ENCODE results near the gene P2RY11. TPM values are rescaled to one million over a fixed set of nuclear protein-coding genes. Genes with fewer than 3 reads are reported as not detected.

P2RY11 gene
- total and polyA plus RNA-seq, 2 of the 4 experiments (the other 2 are of a cell fraction), result 0.54 to 4.5 TPM

GRCh38 chr19:10104665-10105508 lies 6.6 kb upstream of the P2RY11 start:
- intact Hi-C loops (cut with micrococcal nuclease) (loop anchor here (5.0 kb wide), 1 partner anchor 147 kb away; the partner anchor contains the start of gene MRPL4), dilution Hi-C loops (cut with HindIII; ENCODE audit: low sequenced_read_pairs, unreplicated experiment) (no loop called here), in situ Hi-C loops (cut with MboI; ENCODE audit: low sequenced_read_pairs) (no loop called here)
- H3K79me1 ChIP-seq (ENCODE audit: low read depth in 1 of 2, low read length in 2 of 2), result peaks cover 16 to 30% of the 10 kb centered on the region in 2 experiments
- no peak overlapping the region for H3K4me3 ChIP-seq (ENCODE audit: insufficient read depth, low read depth, low read length)
- no peak for TF ChIP-seq ELK1 (IDR thresholded peaks at IDR 0.05; ENCODE audit: borderline replicate concordance, low read depth, low read length)
- no peak overlapping the region for H3K9ac ChIP-seq (ENCODE audit: low read depth, low read length)
- H2AFZ ChIP-seq (replicated peaks; ENCODE audit: low read length, poor library complexity), result peak overlapping the region; percentile 61
- no peak overlapping the region for H3K18ac ChIP-seq (ENCODE audit: low read depth, low read length)
- WGBS, 2 experiments (ENCODE audit: extremely low coverage in 2 of 2, insufficient read length in 1 of 2), result 68% methylated on average over 7 of the region's 15 CpGs; no CpG with 5 or more reads in 1 of the 2 experiments
- H2BK15ac ChIP-seq (ENCODE audit: low read depth, low read length), result no peak overlapping the region
- no peak overlapping the region for H3K56ac ChIP-seq (ENCODE audit: extremely low read depth, insufficient read depth, low read length)
- H4K5ac ChIP-seq (ENCODE audit: low read depth, low read length), result no peak overlapping the region
- H3K27me3 ChIP-seq (ENCODE audit: control insufficient read depth, insufficient read depth, low read length), result no peaks in the 10 kb centered on the region
- no peak overlapping the region for H3K4ac ChIP-seq (ENCODE audit: low read depth, low read length)
- H4K8ac ChIP-seq (ENCODE audit: low read depth in 2 of 2, low read length in 2 of 2), result peak overlapping the region in 1 of 2 experiments; percentile 37; a peak in 2 of 4 replicates
- no peak overlapping the region for H3K23ac ChIP-seq (ENCODE audit: low read depth, low read length)
- no peak overlapping the region for H3K27ac ChIP-seq (ENCODE audit: insufficient read depth, low read length)
- H2BK5ac ChIP-seq (ENCODE audit: low read depth, low read length, poor library complexity, severe bottlenecking), result no peak overlapping the region
- no peaks in the 10 kb centered on the region for H3K9me1 ChIP-seq (ENCODE audit: insufficient read depth, low read length)
- no peak overlapping the region for H2AK5ac ChIP-seq (ENCODE audit: low read depth, low read length)
- no TSS peak for BruUV-seq (replicated peaks)
- no peak overlapping the region for H2BK120ac ChIP-seq (ENCODE audit: low read depth, low read length)
- H3K36me3 ChIP-seq (ENCODE audit: control insufficient read depth, insufficient read depth, low read length), result peaks cover 18% of the 10 kb centered on the region
- no peak overlapping the region for H3K4me2 ChIP-seq (ENCODE audit: low read depth, low read length)
- CTCF ChIA-PET, result interaction anchor here (0.7 to 0.8 kb wide), 2 partner anchors 115 to 311 kb away, joined by 3 to 4 read pairs; no protein-coding TSS in a partner anchor
- ATAC-seq (ENCODE audit: low read depth) (no peak), DNase-seq (no peak)
- no peak overlapping the region for H2AK9ac ChIP-seq (replicated peaks; ENCODE audit: low read depth, low read length, poor library complexity)
- no peak overlapping the region for H4K91ac ChIP-seq (ENCODE audit: insufficient read depth, low read depth, low read length)
- no peak overlapping the region for H2BK20ac ChIP-seq (ENCODE audit: low read depth, low read length)
- 0 out of 2 replicates have a peak, but pooled peaks cover 5% of the 10 kb centered on the region for H4K20me1 ChIP-seq (ENCODE audit: insufficient read depth, low read length)
- peaks cover 4% of the 10 kb centered on the region for H3K4me1 ChIP-seq (ENCODE audit: control insufficient read depth, insufficient read depth, low read length)
- POLR2A ChIA-PET (ENCODE audit: unreplicated experiment), result no interaction called here
- H3K9me3 ChIP-seq (ENCODE audit: control insufficient read depth, insufficient read depth, low read length), result no peaks in the 10 kb centered on the region
- H3K14ac ChIP-seq (replicated peaks; ENCODE audit: low read depth, low read length), result no peak overlapping the region

Measured in IMR-90 (cell line).